ENCODE data around the gene ACE. TPM values are rescaled to one million over a fixed set of nuclear protein-coding genes. Genes with fewer than 3 reads are reported as not detected.
A peak's percentile ranks its signal among the peaks of the same experiment; 100 is the strongest.

Gene ACE
- total and polyA plus RNA-seq, 4 donors: 0.72 to 30.5 (median 11.3) TPM

GRCh38 chr17:63441654-63442053, 35.2 kb upstream of the ACE start:
- intact Hi-C loops (cut with DNase I): no loop called here
- ATAC-seq (ENCODE audit: low FRiP score): no peak

GRCh38 chr17:63442074-63442473, 34.8 kb upstream of the ACE start:
- DNase-seq: peak in 1 of 2 donors; percentile 17
- H3K4me3 ChIP-seq (ENCODE audit: low read length in 2 of 2): no peak overlapping the region
- no peaks in the 10 kb centered on the region for H3K9me3 ChIP-seq (ENCODE audit: control insufficient read depth, low read length)
- no peaks in the 10 kb centered on the region for H3K4me1 ChIP-seq (ENCODE audit: control insufficient read depth in 1 of 2, insufficient read depth in 2 of 2, low read length in 2 of 2)
- H3K36me3 ChIP-seq (ENCODE audit: control insufficient read depth in 1 of 2, insufficient read depth in 2 of 2, low read length in 1 of 2): no peaks in the 10 kb centered on the region
- H3K27ac ChIP-seq (ENCODE audit: low read depth in 1 of 2, low read length in 2 of 2): no peak overlapping the region
- H3K27me3 ChIP-seq (ENCODE audit: control insufficient read depth in 1 of 2, insufficient read depth in 2 of 2, low read length in 1 of 2): no peaks in the 10 kb centered on the region
- intact Hi-C loops (cut with DNase I): no loop called here
- no peak for ATAC-seq (ENCODE audit: low FRiP score)
- WGBS, 2 donors: 93 to 95% methylated on average over 8 of the region's 8 CpGs

More at GRCh38 chr17:63441654-63442053, 35.2 kb upstream of the ACE start:
- Histone ChIP-seq H3K36me3 (ENCODE audit: control insufficient read depth in 1 of 2, insufficient read depth in 2 of 2, low read length in 1 of 2) (no peaks in the 10 kb centered on the region), H3K4me3 (ENCODE audit: low read length in 2 of 2) (no peak overlapping the region), H3K27ac (ENCODE audit: low read depth in 1 of 2, low read length in 2 of 2) (no peak overlapping the region), H3K9me3 (ENCODE audit: control insufficient read depth, low read length) (no peaks in the 10 kb centered on the region), H3K4me1 (ENCODE audit: control insufficient read depth in 1 of 2, insufficient read depth in 2 of 2, low read length in 2 of 2) (no peaks in the 10 kb centered on the region), H3K27me3 (ENCODE audit: control insufficient read depth in 1 of 2, insufficient read depth in 2 of 2, low read length in 1 of 2) (no peaks in the 10 kb centered on the region)
- WGBS, 2 donors: 90 to 91% methylated on average over 13 of the region's 13 CpGs
- DNase-seq: peak in 1 of 2 donors; percentile 35

GRCh38 chr17:63442549-63443035, 34.3 kb upstream of the ACE start:
- DNase-seq: peak in 1 of 2 donors; percentile 23
- Histone ChIP-seq H3K36me3 (ENCODE audit: control insufficient read depth in 1 of 2, insufficient read depth in 2 of 2, low read length in 1 of 2) (no peaks in the 10 kb centered on the region), H3K4me1 (ENCODE audit: control insufficient read depth in 1 of 2, insufficient read depth in 2 of 2, low read length in 2 of 2) (no peaks in the 10 kb centered on the region), H3K27me3 (ENCODE audit: control insufficient read depth in 1 of 2, insufficient read depth in 2 of 2, low read length in 1 of 2) (no peaks in the 10 kb centered on the region), H3K9me3 (ENCODE audit: control insufficient read depth, low read length) (no peaks in the 10 kb centered on the region), H3K4me3 (ENCODE audit: low read length in 2 of 2) (no peak overlapping the region), H3K27ac (ENCODE audit: low read depth in 1 of 2, low read length in 2 of 2) (no peak overlapping the region)
- no peak for ATAC-seq (ENCODE audit: low FRiP score)
- WGBS, 2 donors: 86 to 89% methylated on average over 11 of the region's 11 CpGs
- intact Hi-C loops (cut with DNase I): no loop called here

- Histone ChIP-seq H3K4me3 (ENCODE audit: low read length in 2 of 2) (no peak overlapping the region), H3K27ac (ENCODE audit: low read depth in 1 of 2, low read length in 2 of 2) (no peak overlapping the region), H3K36me3 (ENCODE audit: control insufficient read depth in 1 of 2, insufficient read depth in 2 of 2, low read length in 1 of 2) (no peaks in the 10 kb centered on the region), H3K27me3 (ENCODE audit: control insufficient read depth in 1 of 2, insufficient read depth in 2 of 2, low read length in 1 of 2) (no peaks in the 10 kb centered on the region), H3K9me3 (ENCODE audit: control insufficient read depth, low read length) (no peaks in the 10 kb centered on the region), H3K4me1 (ENCODE audit: control insufficient read depth in 1 of 2, insufficient read depth in 2 of 2, low read length in 2 of 2) (no peaks in the 10 kb centered on the region)
- WGBS, 2 donors: 90 to 93% methylated on average over 6 of the region's 6 CpGs
- ATAC-seq (ENCODE audit: low FRiP score) (no peak), DNase-seq (peak in 1 of 2 donors; percentile 29)
- intact Hi-C loops (cut with DNase I): no loop called here
These were observed 33.8 kb upstream of the ACE start for GRCh38 chr17:63443053-63443452.

GRCh38 chr17:63444457-63444856, 32.4 kb upstream of the ACE start:
- no peaks in the 10 kb centered on the region for H3K27me3 ChIP-seq (ENCODE audit: control insufficient read depth in 1 of 2, insufficient read depth in 2 of 2, low read length in 1 of 2)
- peak in 1 of 2 donors; percentile 4 for DNase-seq
- intact Hi-C loops (cut with DNase I): no loop called here
- H3K27ac ChIP-seq (ENCODE audit: low read depth in 1 of 2, low read length in 2 of 2): no peak overlapping the region
- no peaks in the 10 kb centered on the region for H3K4me1 ChIP-seq (ENCODE audit: control insufficient read depth in 1 of 2, insufficient read depth in 2 of 2, low read length in 2 of 2)
- 81 to 89% methylated on average over 3 of the region's 3 CpGs for WGBS, 2 donors
- H3K36me3 ChIP-seq (ENCODE audit: control insufficient read depth in 1 of 2, insufficient read depth in 2 of 2, low read length in 1 of 2): no peaks in the 10 kb centered on the region
- ATAC-seq (ENCODE audit: low FRiP score): no peak
- no peaks in the 10 kb centered on the region for H3K9me3 ChIP-seq (ENCODE audit: control insufficient read depth, low read length)
- H3K4me3 ChIP-seq (ENCODE audit: low read length in 2 of 2): no peak overlapping the region

- no peak for ATAC-seq (ENCODE audit: low FRiP score)
- Histone ChIP-seq H3K9me3 (ENCODE audit: control insufficient read depth, low read length) (no peaks in the 10 kb centered on the region), H3K36me3 (ENCODE audit: control insufficient read depth in 1 of 2, insufficient read depth in 2 of 2, low read length in 1 of 2) (no peaks in the 10 kb centered on the region), H3K4me1 (ENCODE audit: control insufficient read depth in 1 of 2, insufficient read depth in 2 of 2, low read length in 2 of 2) (no peaks in the 10 kb centered on the region), H3K27ac (ENCODE audit: low read depth in 1 of 2, low read length in 2 of 2) (no peak overlapping the region), H3K27me3 (ENCODE audit: control insufficient read depth in 1 of 2, insufficient read depth in 2 of 2, low read length in 1 of 2) (no peaks in the 10 kb centered on the region), H3K4me3 (ENCODE audit: low read length in 2 of 2) (no peak overlapping the region)
- no peak for DNase-seq
- WGBS, 2 donors: 60 to 76% methylated on average over 7 of the region's 7 CpGs
- intact Hi-C loops (cut with DNase I): no loop called here
These were observed 31.8 kb upstream of the ACE start for GRCh38 chr17:63445065-63445464.

GRCh38 chr17:63445571-63445953, 31.3 kb upstream of the ACE start:
- ATAC-seq (ENCODE audit: low FRiP score): peak; percentile 5
- peak in 1 of 2 donors; percentile 63 for DNase-seq
- intact Hi-C loops (cut with DNase I): no loop called here

GRCh38 chr17:63445954-63446752, 30.7 kb upstream of the ACE start, which contains the start of gene CYB561:
CYB561 (minus strand) TSS chr17:63446306; CDS start chr17:63437547, 8,759 bp downstream.
- intact Hi-C loops (cut with DNase I): no loop called here
- peak; percentile 85 for ATAC-seq (ENCODE audit: low FRiP score)
- 0 to 1% methylated on average over 49 to 99 of the region's 99 CpGs for WGBS, 2 donors
- Histone ChIP-seq H3K27me3 (ENCODE audit: control insufficient read depth in 1 of 2, insufficient read depth in 2 of 2, low read length in 1 of 2) (no peaks in the 10 kb centered on the region), H3K27ac (ENCODE audit: low read depth in 1 of 2, low read length in 2 of 2) (no peak within 1 kb of the TSS), H3K9me3 (ENCODE audit: control insufficient read depth, low read length) (no peaks in the 10 kb centered on the region), H3K4me1 (ENCODE audit: control insufficient read depth in 1 of 2, insufficient read depth in 2 of 2, low read length in 2 of 2) (no peaks in the 10 kb centered on the region), H3K4me3 (ENCODE audit: low read length in 2 of 2) (peak within 1 kb of the TSS; percentile 29 to 44), H3K36me3 (ENCODE audit: control insufficient read depth in 1 of 2, insufficient read depth in 2 of 2, low read length in 1 of 2) (no peaks in the 10 kb centered on the region)
- peak; percentile 84 to 94 for DNase-seq

More at GRCh38 chr17:63445571-63445953, 31.3 kb upstream of the ACE start:
- Histone ChIP-seq H3K4me1 (ENCODE audit: control insufficient read depth in 1 of 2, insufficient read depth in 2 of 2, low read length in 2 of 2) (no peaks in the 10 kb centered on the region), H3K9me3 (ENCODE audit: control insufficient read depth, low read length) (no peaks in the 10 kb centered on the region), H3K27ac (ENCODE audit: low read depth in 1 of 2, low read length in 2 of 2) (no peak overlapping the region), H3K36me3 (ENCODE audit: control insufficient read depth in 1 of 2, insufficient read depth in 2 of 2, low read length in 1 of 2) (no peaks in the 10 kb centered on the region), H3K4me3 (ENCODE audit: low read length in 2 of 2) (peak overlapping the region; percentile 29 to 44), H3K27me3 (ENCODE audit: control insufficient read depth in 1 of 2, insufficient read depth in 2 of 2, low read length in 1 of 2) (no peaks in the 10 kb centered on the region)
- WGBS, 2 donors: 5 to 8% methylated on average over 24 of the region's 24 CpGs
